SK-N-SH treated with all-trans-retinoic acid at 6 μM for 48 hours (cell line): ENCODE results near the gene MRPL19.

ENCODE experiments used
- ARNTL ChIP-seq: fragments of 450-650 bp; formaldehyde crosslinking; IDR thresholded peaks from 2 replicates; pipeline ENCODE4 v1.5.0; 2020; ENCODE audit warnings: low read depth, mild to moderate bottlenecking, moderate library complexity, borderline replicate concordance
- POU6F1 ChIP-seq: fragments of 250-450 bp; sonication (Bioruptor Pico); IDR thresholded peaks from 2 replicates; pipeline ENCODE4 v1.8.0; 2021; ENCODE audit warnings: low read depth, mild to moderate bottlenecking, moderate library complexity, borderline replicate concordance
- RARB ChIP-seq: fragments of 250-450 bp; sonication (Bioruptor Pico); IDR thresholded peaks from 2 replicates; pipeline ENCODE4 v1.8.0; 2021; ENCODE audit warnings: mild to moderate bottlenecking, moderate library complexity
- ZFP3 ChIP-seq: fragments of 250-450 bp; sonication (Bioruptor Pico); IDR thresholded peaks from 2 replicates; pipeline ENCODE4 v1.5.0; 2020; ENCODE audit warnings: mild to moderate bottlenecking, moderate library complexity
- ZNF8 ChIP-seq: fragments of 450-650 bp; formaldehyde crosslinking; IDR thresholded peaks from 2 replicates; pipeline ENCODE4 v1.5.0; 2020; ENCODE audit warnings: mild to moderate bottlenecking, moderate library complexity
- TF ChIP-seq, protein P1 (sequence below): fragments of 250-450 bp; sonication (Bioruptor Pico); IDR thresholded peaks from 2 replicates; pipeline ENCODE4 v1.5.0; 2020; ENCODE audit warnings: mild to moderate bottlenecking, moderate library complexity
- TF ChIP-seq, protein P2 (sequence below): fragments of 250-450 bp; sonication (Bioruptor Pico); IDR thresholded peaks from 2 replicates; pipeline ENCODE4 v1.5.1; 2020; ENCODE audit warnings: low read depth, mild to moderate bottlenecking, moderate library complexity
- TF ChIP-seq, protein P3 (sequence below): fragments of 250-450 bp; sonication (Bioruptor Pico); IDR thresholded peaks from 2 replicates; pipeline ENCODE4 v1.8.0; 2020; ENCODE audit warnings: mild to moderate bottlenecking, moderate library complexity, borderline replicate concordance

DNA sequence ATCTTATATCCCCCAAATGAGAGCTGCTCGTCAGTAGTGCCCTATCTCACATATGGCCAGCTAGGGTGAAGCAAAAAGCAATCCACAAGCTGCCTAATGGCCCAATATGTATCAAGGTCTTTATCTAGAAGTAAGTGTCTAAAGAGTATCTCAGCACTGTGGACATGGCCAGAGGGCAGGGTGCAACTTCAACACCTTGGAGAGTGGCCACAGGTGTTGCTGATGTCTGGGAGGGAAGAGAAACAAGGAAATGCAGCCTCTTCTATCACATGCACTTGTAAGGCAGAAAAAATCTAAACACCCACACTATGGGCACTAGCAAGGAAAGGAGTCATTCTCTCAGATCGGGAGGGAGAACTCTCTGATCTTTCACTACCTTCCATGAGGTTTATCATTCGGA, 23.7 kb upstream of the MRPL19 start:
- TF ChIP-seq ARNTL (CRISPR knock-in tag) (no peak), ZNF8 (CRISPR knock-in tag) (no peak), ZFP3 (CRISPR knock-in tag) (no peak), RARB (CRISPR knock-in tag) (no peak), POU6F1 (CRISPR knock-in tag) (no peak)
- TF ChIP-seq, protein P1, sequence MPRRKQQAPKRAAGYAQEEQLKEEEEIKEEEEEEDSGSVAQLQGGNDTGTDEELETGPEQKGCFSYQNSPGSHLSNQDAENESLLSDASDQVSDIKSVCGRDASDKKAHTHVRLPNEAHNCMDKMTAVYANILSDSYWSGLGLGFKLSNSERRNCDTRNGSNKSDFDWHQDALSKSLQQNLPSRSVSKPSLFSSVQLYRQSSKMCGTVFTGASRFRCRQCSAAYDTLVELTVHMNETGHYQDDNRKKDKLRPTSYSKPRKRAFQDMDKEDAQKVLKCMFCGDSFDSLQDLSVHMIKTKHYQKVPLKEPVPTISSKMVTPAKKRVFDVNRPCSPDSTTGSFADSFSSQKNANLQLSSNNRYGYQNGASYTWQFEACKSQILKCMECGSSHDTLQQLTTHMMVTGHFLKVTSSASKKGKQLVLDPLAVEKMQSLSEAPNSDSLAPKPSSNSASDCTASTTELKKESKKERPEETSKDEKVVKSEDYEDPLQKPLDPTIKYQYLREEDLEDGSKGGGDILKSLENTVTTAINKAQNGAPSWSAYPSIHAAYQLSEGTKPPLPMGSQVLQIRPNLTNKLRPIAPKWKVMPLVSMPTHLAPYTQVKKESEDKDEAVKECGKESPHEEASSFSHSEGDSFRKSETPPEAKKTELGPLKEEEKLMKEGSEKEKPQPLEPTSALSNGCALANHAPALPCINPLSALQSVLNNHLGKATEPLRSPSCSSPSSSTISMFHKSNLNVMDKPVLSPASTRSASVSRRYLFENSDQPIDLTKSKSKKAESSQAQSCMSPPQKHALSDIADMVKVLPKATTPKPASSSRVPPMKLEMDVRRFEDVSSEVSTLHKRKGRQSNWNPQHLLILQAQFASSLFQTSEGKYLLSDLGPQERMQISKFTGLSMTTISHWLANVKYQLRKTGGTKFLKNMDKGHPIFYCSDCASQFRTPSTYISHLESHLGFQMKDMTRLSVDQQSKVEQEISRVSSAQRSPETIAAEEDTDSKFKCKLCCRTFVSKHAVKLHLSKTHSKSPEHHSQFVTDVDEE (CRISPR knock-in tag): no peak
- TF ChIP-seq, protein P2, sequence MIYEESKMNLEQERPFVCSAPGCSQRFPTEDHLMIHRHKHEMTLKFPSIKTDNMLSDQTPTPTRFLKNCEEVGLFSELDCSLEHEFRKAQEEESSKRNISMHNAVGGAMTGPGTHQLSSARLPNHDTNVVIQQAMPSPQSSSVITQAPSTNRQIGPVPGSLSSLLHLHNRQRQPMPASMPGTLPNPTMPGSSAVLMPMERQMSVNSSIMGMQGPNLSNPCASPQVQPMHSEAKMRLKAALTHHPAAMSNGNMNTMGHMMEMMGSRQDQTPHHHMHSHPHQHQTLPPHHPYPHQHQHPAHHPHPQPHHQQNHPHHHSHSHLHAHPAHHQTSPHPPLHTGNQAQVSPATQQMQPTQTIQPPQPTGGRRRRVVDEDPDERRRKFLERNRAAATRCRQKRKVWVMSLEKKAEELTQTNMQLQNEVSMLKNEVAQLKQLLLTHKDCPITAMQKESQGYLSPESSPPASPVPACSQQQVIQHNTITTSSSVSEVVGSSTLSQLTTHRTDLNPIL: no peak
- TF ChIP-seq, protein P3, sequence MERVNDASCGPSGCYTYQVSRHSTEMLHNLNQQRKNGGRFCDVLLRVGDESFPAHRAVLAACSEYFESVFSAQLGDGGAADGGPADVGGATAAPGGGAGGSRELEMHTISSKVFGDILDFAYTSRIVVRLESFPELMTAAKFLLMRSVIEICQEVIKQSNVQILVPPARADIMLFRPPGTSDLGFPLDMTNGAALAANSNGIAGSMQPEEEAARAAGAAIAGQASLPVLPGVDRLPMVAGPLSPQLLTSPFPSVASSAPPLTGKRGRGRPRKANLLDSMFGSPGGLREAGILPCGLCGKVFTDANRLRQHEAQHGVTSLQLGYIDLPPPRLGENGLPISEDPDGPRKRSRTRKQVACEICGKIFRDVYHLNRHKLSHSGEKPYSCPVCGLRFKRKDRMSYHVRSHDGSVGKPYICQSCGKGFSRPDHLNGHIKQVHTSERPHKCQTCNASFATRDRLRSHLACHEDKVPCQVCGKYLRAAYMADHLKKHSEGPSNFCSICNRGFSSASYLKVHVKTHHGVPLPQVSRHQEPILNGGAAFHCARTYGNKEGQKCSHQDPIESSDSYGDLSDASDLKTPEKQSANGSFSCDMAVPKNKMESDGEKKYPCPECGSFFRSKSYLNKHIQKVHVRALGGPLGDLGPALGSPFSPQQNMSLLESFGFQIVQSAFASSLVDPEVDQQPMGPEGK (CRISPR knock-in tag): no peak
